ENCODE data around the gene ARRDC4.

DNA sequence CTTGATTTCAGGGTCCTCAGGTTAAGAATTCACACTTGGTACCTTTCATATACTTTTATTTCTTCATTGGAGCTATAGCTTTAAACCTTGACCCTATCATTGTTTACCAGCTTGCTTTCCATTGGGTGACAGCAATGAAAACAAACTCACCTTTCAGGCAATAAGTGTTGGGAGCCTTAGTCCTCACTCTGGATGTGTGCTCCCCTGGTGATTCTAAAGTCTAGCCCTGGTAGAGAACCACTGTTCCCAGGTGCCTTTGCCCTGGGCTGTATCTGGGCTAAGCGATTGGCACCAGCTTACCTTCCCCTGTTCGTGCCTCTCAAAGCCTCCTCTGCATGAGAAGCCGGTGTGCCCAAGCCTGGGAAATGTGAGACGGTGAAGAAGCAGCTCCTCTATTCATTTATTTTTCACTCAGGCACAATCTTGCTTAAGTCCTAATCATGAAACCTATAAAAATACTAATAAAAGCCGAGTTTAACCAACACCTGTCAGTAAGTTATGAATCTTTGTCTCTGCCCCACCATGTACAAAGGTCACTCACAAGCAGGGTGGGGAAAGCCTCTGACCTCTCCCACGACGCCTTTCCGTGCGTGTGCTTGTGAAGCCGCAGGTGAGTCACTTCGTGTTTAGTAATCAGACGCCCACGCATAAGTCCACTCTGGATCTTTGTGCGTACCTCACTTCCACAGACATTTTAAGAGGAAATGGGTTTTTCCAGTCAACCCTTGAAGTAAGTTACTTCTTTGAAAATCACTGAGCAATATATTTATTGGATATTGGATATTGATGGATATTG, 12.8 kb upstream of the ARRDC4 start:
- TF ChIP-seq POLR2A (IDR thresholded peaks at IDR 0.05) (no peak), EP300 (IDR thresholded peaks at IDR 0.05) (no peak)
- TF ChIP-seq, protein P1, sequence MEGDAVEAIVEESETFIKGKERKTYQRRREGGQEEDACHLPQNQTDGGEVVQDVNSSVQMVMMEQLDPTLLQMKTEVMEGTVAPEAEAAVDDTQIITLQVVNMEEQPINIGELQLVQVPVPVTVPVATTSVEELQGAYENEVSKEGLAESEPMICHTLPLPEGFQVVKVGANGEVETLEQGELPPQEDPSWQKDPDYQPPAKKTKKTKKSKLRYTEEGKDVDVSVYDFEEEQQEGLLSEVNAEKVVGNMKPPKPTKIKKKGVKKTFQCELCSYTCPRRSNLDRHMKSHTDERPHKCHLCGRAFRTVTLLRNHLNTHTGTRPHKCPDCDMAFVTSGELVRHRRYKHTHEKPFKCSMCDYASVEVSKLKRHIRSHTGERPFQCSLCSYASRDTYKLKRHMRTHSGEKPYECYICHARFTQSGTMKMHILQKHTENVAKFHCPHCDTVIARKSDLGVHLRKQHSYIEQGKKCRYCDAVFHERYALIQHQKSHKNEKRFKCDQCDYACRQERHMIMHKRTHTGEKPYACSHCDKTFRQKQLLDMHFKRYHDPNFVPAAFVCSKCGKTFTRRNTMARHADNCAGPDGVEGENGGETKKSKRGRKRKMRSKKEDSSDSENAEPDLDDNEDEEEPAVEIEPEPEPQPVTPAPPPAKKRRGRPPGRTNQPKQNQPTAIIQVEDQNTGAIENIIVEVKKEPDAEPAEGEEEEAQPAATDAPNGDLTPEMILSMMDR (IDR thresholded peaks at IDR 0.05), result no peak

Data from tibial nerve (tissue), 4 donors.